ENCODE data around the gene PTF1A. TPM values are rescaled to one million over a fixed set of nuclear protein-coding genes. Genes with fewer than 3 reads are reported as not detected.
A peak's percentile ranks its signal among the peaks of the same experiment; 100 is the strongest.

Gene PTF1A
- not detected for total RNA-seq
- long read RNA-seq = 0 reads

- intact Hi-C loops (cut with DNase I) = no loop called here
- DNase-seq = no peak
- ATAC-seq = no peak
These were observed at the start of gene PTF1A for GRCh38 chr10:23191764-23192711. Gene PTF1A, plus strand, starts transcription at chr10:23192312. Its CDS starts 219 bp downstream, at chr10:23192531.

GRCh38 chr10:23146258-23146657, 45.9 kb upstream of the PTF1A start:
- intact Hi-C loops (cut with DNase I) = no loop called here
- DNase-seq = no peak
- ATAC-seq = no peak

GRCh38 chr10:23147035-23147434, 45.1 kb upstream of the PTF1A start:
- DNase-seq (no peak), ATAC-seq (no peak)
- intact Hi-C loops (cut with DNase I) = no loop called here

GRCh38 chr10:23148214-23148613, 43.9 kb upstream of the PTF1A start:
- intact Hi-C loops (cut with DNase I) = no loop called here

GRCh38 chr10:23150091-23150490, 42.0 kb upstream of the PTF1A start:
- intact Hi-C loops (cut with DNase I) = no loop called here

More at GRCh38 chr10:23148214-23148613, 43.9 kb upstream of the PTF1A start:
- no peak for DNase-seq
- ATAC-seq = no peak

GRCh38 chr10:23150610-23151009, 41.5 kb upstream of the PTF1A start:
- intact Hi-C loops (cut with DNase I) = no loop called here
- ATAC-seq (no peak), DNase-seq (no peak)

More at GRCh38 chr10:23150091-23150490, 42.0 kb upstream of the PTF1A start:
- ATAC-seq (no peak), DNase-seq (no peak)

GRCh38 chr10:23151071-23151470, 41.0 kb upstream of the PTF1A start:
- DNase-seq = no peak
- no peak for ATAC-seq
- intact Hi-C loops (cut with DNase I) = no loop called here

GRCh38 chr10:23155169-23155568, 36.9 kb upstream of the PTF1A start:
- ATAC-seq (no peak), DNase-seq (no peak)
- intact Hi-C loops (cut with DNase I) = loop anchor here in 1 of 2 donors (5.0 kb wide), 1 partner anchor 372 kb away; no protein-coding TSS in a partner anchor

- ATAC-seq (no peak), DNase-seq (no peak)
- intact Hi-C loops (cut with DNase I) = loop anchor here in 1 of 2 donors (5.0 kb wide), 1 partner anchor 371 kb away; no protein-coding TSS in a partner anchor
These were observed 35.5 kb upstream of the PTF1A start for GRCh38 chr10:23156447-23157150.

GRCh38 chr10:23157239-23157681, 34.9 kb upstream of the PTF1A start:
- ATAC-seq (no peak), DNase-seq (no peak)
- intact Hi-C loops (cut with DNase I) = loop anchor here in 1 of 2 donors (5.0 kb wide), 1 partner anchor 370 kb away; no protein-coding TSS in a partner anchor

GRCh38 chr10:23157691-23158369, 34.3 kb upstream of the PTF1A start:
- intact Hi-C loops (cut with DNase I) = loop anchor here in 1 of 2 donors (2.0 to 5.0 kb wide), 3 partner anchors 135 to 545 kb away; no protein-coding TSS in a partner anchor
- DNase-seq (no peak), ATAC-seq (peak in 1 of 2 donors; percentile 47)

- DNase-seq (no peak), ATAC-seq (peak; percentile 65 to 81)
- intact Hi-C loops (cut with DNase I) = loop anchor here in 1 of 2 donors (2.0 to 5.0 kb wide), 3 partner anchors 134 to 544 kb away; no protein-coding TSS in a partner anchor
These were observed 33.7 kb upstream of the PTF1A start for GRCh38 chr10:23158370-23158769.

GRCh38 chr10:23171232-23171876, 20.8 kb upstream of the PTF1A start:
- intact Hi-C loops (cut with DNase I) = no loop called here
- DNase-seq (no peak), ATAC-seq (peak in 1 of 2 donors; percentile 44)

- intact Hi-C loops (cut with DNase I) = no loop called here
These were observed 19.5 kb upstream of the PTF1A start for GRCh38 chr10:23172429-23173213.

GRCh38 chr10:23173214-23174073, 18.7 kb upstream of the PTF1A start:
- intact Hi-C loops (cut with DNase I) = no loop called here
- DNase-seq (no peak), ATAC-seq (no peak)

More at GRCh38 chr10:23172429-23173213, 19.5 kb upstream of the PTF1A start:
- ATAC-seq (no peak), DNase-seq (no peak)

- intact Hi-C loops (cut with DNase I) = no loop called here
- no peak for ATAC-seq
These were observed 17.8 kb upstream of the PTF1A start for GRCh38 chr10:23174074-23174976.

More at GRCh38 chr10:23174074-23174976, 17.8 kb upstream of the PTF1A start:
- no peak for DNase-seq
